Mammary epithelial cell (primary cell): Measurements from ENCODE around the gene NAPA.

Experiments used
- CTCF ChIP-seq, 2 donors: IDR thresholded peaks in 1 of 2; conservative IDR thresholded peaks in 1 of 2; 2 replicates each; pipeline ENCODE4 v1.5.1; 2011 to 2012; ENCODE audit warnings: inconsistent platforms in 2 of 2, low read length in 2 of 2, mild to moderate bottlenecking in 2 of 2, control low read depth in 1 of 2, low read depth in 1 of 2; ENCODE audit not compliant: insufficient read depth in 1 of 2; ENCODE audit errors: extremely low read depth in 1 of 2
- EZH2 ChIP-seq: IDR thresholded peaks from 2 replicates; pipeline ENCODE4 v1.6.1; 2012; ENCODE audit warnings: low read length, inconsistent platforms, borderline replicate concordance

DNA sequence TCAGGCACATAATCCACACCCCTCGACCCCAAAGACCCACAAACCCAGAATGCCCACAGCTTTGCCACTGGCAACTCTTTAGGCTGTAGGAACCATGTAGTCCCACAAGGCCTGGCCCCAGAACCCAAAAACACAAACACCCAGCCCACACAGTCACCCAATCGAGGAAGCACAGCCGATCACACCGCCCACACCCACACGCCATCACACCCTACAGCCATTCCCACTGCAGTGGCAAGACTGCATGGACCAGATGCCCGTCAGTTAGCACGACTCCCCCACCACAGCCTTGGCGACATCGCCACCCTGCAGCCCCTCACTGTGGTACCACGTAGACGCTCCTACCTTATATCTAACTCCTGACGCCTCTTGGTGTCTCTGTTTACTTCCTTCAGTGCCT lies 71.5 kb downstream of the NAPA start:
- TF ChIP-seq CTCF (conservative IDR thresholded peaks at IDR 0.05 in 1 of 2, IDR thresholded peaks at IDR 0.05 in 1 of 2; ENCODE audit: extremely low read depth in 1 of 2, insufficient read depth in 1 of 2, low read depth in 1 of 2, low read length in 2 of 2), result no peak
- TF ChIP-seq EZH2, result no peak
